H9 (cell line): ENCODE data around the gene PTPN3. TPM values are rescaled to one million over a fixed set of nuclear protein-coding genes. Genes with fewer than 3 reads are reported as not detected.
A peak's percentile ranks its signal among the peaks of the same experiment; 100 is the strongest.

Source experiments
- DNase-seq: peaks from one replicate; pipeline ENCODE4 v3.0.0-alpha.2; 2017
- H2AFZ ChIP-seq: one replicate; pipeline ENCODE4 v1.6.1; 2013; ENCODE audit warnings: mild to moderate bottlenecking, low read length, control low read depth, moderate library complexity
- H2AK5ac ChIP-seq: 2 replicates; pipeline ENCODE4 v1.6.1; 2013; ENCODE audit warnings: low read length, control low read depth, mixed read lengths; ENCODE audit not compliant: insufficient read length
- H2BK120ac ChIP-seq: one replicate; pipeline ENCODE4 v1.6.1; 2013; ENCODE audit warnings: low read depth, mild to moderate bottlenecking, low read length, control low read depth, inconsistent platforms; ENCODE audit not compliant: poor library complexity, severe bottlenecking
- H2BK12ac ChIP-seq: 2 replicates; pipeline ENCODE4 v1.6.1; 2013; ENCODE audit warnings: low read length, control low read depth, mixed read lengths, low read depth; ENCODE audit not compliant: insufficient read length
- H2BK15ac ChIP-seq: 2 replicates; pipeline ENCODE4 v1.6.1; 2013; ENCODE audit warnings: low read depth, low read length, control low read depth
- H2BK20ac ChIP-seq: one replicate; pipeline ENCODE4 v1.6.1; 2013; ENCODE audit warnings: low read depth, mild to moderate bottlenecking, low read length, control low read depth, inconsistent platforms; ENCODE audit not compliant: poor library complexity, severe bottlenecking
- H2BK5ac ChIP-seq: 2 replicates; pipeline ENCODE4 v1.6.1; 2013; ENCODE audit warnings: low read length, control low read depth, mixed read lengths; ENCODE audit not compliant: insufficient read length
- H3K14ac ChIP-seq: 2 replicates; pipeline ENCODE4 v1.6.1; 2013; ENCODE audit warnings: low read length, control low read depth; ENCODE audit not compliant: insufficient read depth
- H3K18ac ChIP-seq: 2 replicates; pipeline ENCODE4 v1.6.1; 2013; ENCODE audit warnings: low read depth, mild to moderate bottlenecking, mixed read lengths, low read length, control low read depth; ENCODE audit not compliant: insufficient read length
- H3K23ac ChIP-seq: 2 replicates; pipeline ENCODE4 v1.6.1; 2013; ENCODE audit warnings: low read length, control low read depth, mixed read lengths, low read depth; ENCODE audit not compliant: insufficient read length
- H3K23me2 ChIP-seq: 2 replicates; pipeline ENCODE4 v1.6.1; 2013; ENCODE audit warnings: low read depth, mild to moderate bottlenecking, mixed read lengths, low read length, control low read depth; ENCODE audit not compliant: insufficient read length, poor library complexity, severe bottlenecking
- H3K27ac ChIP-seq: 2 replicates; pipeline ENCODE4 v1.5.1; 2013; ENCODE audit warnings: low read length, control low read depth, mixed read lengths, low read depth; ENCODE audit not compliant: insufficient read length
- H3K27me3 ChIP-seq: 2 replicates; pipeline ENCODE4 v1.6.1; 2013; ENCODE audit warnings: low read length, control low read depth, inconsistent platforms; ENCODE audit not compliant: insufficient read depth
- H3K4ac ChIP-seq: 2 replicates; pipeline ENCODE4 v1.6.1; 2013; ENCODE audit warnings: low read depth, mild to moderate bottlenecking, control low read depth, inconsistent platforms, low read length, moderate library complexity
- H3K4me1 ChIP-seq: 2 replicates; pipeline ENCODE4 v1.6.1; 2013; ENCODE audit warnings: low read length, control low read depth, inconsistent platforms; ENCODE audit not compliant: insufficient read depth
- H3K4me2 ChIP-seq: 2 replicates; pipeline ENCODE4 v1.6.1; 2013; ENCODE audit warnings: low read length, control low read depth, mixed read lengths; ENCODE audit not compliant: insufficient read length, insufficient read depth
- H3K56ac ChIP-seq: 2 replicates; pipeline ENCODE4 v1.6.1; 2013; ENCODE audit warnings: low read depth, mild to moderate bottlenecking, mixed read lengths, low read length, control low read depth; ENCODE audit not compliant: insufficient read length
- H3K79me1 ChIP-seq: 2 replicates; pipeline ENCODE4 v1.6.1; 2013; ENCODE audit warnings: low read depth, mild to moderate bottlenecking, moderate library complexity, low read length, control low read depth, inconsistent platforms; ENCODE audit not compliant: insufficient read depth, poor library complexity, severe bottlenecking
- H3K79me2 ChIP-seq: 2 replicates; pipeline ENCODE4 v1.6.1; 2013; ENCODE audit warnings: low read length, control low read depth, inconsistent platforms; ENCODE audit not compliant: insufficient read depth
- H3K9ac ChIP-seq: 2 replicates; pipeline ENCODE4 v1.6.1; 2013; ENCODE audit warnings: low read length, control low read depth, mixed read lengths; ENCODE audit not compliant: insufficient read length; ENCODE audit errors: extremely low read depth
- H3K9me3 ChIP-seq: one replicate; pipeline ENCODE4 v1.6.1; 2013; ENCODE audit warnings: low read depth, low read length, inconsistent platforms; ENCODE audit not compliant: control insufficient read depth
- H3T11ph ChIP-seq: one replicate; pipeline ENCODE4 v1.6.1; 2013; ENCODE audit warnings: mild to moderate bottlenecking, low read length, control low read depth, inconsistent platforms
- H4K20me1 ChIP-seq: one replicate; pipeline ENCODE4 v1.6.1; 2013; ENCODE audit not compliant: control insufficient read depth, insufficient read length, insufficient read depth
- H4K5ac ChIP-seq: 2 replicates; pipeline ENCODE4 v1.6.1; 2013; ENCODE audit warnings: low read depth, mild to moderate bottlenecking, mixed read lengths, low read length, control low read depth; ENCODE audit not compliant: insufficient read length
- H4K8ac ChIP-seq: replicated peaks from 2 replicates; pipeline ENCODE4 v1.6.1; 2013; ENCODE audit warnings: low read length, control low read depth, mixed read lengths, low read depth; ENCODE audit not compliant: insufficient read length
- H4K91ac ChIP-seq: 2 replicates; pipeline ENCODE4 v1.6.1; 2013; ENCODE audit warnings: low read depth, mild to moderate bottlenecking, moderate library complexity, mixed read lengths, low read length, control low read depth; ENCODE audit not compliant: insufficient read length
- H3K27ac Mint-ChIP-seq, 3 experiments: 2 replicates in 2 of 3; 3 replicates in 1 of 3; pipeline ENCODE4 v1.8.0; 2020 to 2021; ENCODE audit warnings: mixed read lengths in 3 of 3, mild to moderate bottlenecking in 1 of 3, moderate library complexity in 1 of 3
- H3K27me3 Mint-ChIP-seq: 2 replicates; pipeline ENCODE4 v1.8.0; 2021; ENCODE audit warnings: low read depth, mild to moderate bottlenecking, moderate library complexity, mixed read lengths
- H3K36me3 Mint-ChIP-seq, 3 experiments: 2 replicates in 2 of 3; 3 replicates in 1 of 3; pipeline ENCODE4 v1.8.0; 2020 to 2021; ENCODE audit warnings: low read depth in 3 of 3, mixed read lengths in 3 of 3; ENCODE audit not compliant: insufficient read depth in 1 of 3
- H3K4me1 Mint-ChIP-seq, 2 experiments: 2 replicates each; pipeline ENCODE4 v1.8.0; 2020; ENCODE audit warnings: mixed read lengths in 2 of 2
- H3K4me3 Mint-ChIP-seq, 2 experiments: 2 replicates in 1 of 2; 3 replicates in 1 of 2; pipeline ENCODE4 v1.8.0; 2020 to 2021; ENCODE audit warnings: mild to moderate bottlenecking in 2 of 2, mixed read lengths in 2 of 2, moderate library complexity in 1 of 2
- H3K9me3 Mint-ChIP-seq, 2 experiments: 2 replicates in 1 of 2; 3 replicates in 1 of 2; pipeline ENCODE4 v1.8.0; 2020; ENCODE audit warnings: mild to moderate bottlenecking in 2 of 2, mixed read lengths in 2 of 2, moderate library complexity in 1 of 2
- CTCF ChIP-seq: fragments of 200-600 bp; sonication (generic); conservative IDR thresholded peaks from 3 replicates; pipeline ENCODE4 v1.8.0; 2021; ENCODE audit warnings: antibody characterized with exemption, mild to moderate bottlenecking
- WGBS: extraction: QIAGEN DNeasy Blood & Tissue Kit; methylation state at CpG from one replicate; pipeline ENCODE4 v1.1.7; 2013; ENCODE audit warnings: missing lambda C conversion rate, low lambda C conversion rate, mixed read lengths; ENCODE audit not compliant: insufficient read length; ENCODE audit errors: extremely low coverage; 5-methylcytosine and 5-hydroxymethylcytosine counted together
- total RNA-seq: library from RNA; stranded (reverse); gene quantifications from 2 replicates; pipeline ENCODE4 v1.2.1, GENCODE V29; 2021

PTPN3 gene
- total RNA-seq, 1 experiment from 2014 or later: 2.6 TPM

DNA sequence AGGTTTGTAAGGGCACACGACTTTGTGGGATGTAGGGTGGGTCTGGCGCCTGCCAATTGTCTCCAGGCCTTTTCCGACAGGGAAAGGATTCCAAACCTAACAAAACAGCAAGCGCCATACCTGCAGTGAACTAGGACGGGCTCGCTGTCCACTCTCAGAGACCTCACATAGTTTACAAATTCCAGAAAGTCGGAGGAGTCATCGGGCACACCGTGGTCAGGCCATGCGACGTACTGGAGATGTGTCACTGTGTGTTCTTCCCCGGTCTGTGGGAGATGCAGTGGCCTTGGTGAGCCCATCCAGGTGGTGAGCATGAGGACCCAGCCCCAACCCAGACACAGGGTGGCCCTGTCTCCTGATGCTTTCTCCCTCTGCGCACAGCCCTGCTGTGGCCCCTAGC lies 115.9 kb downstream of the PTPN3 start:
- H3K23ac ChIP-seq: no peak overlapping the region
- no peak for DNase-seq
- H3K4ac ChIP-seq: no peak overlapping the region
- no peak overlapping the region for H2BK15ac ChIP-seq
- H2BK20ac ChIP-seq: no peak overlapping the region
- H3K79me2 ChIP-seq: no peaks in the 10 kb centered on the region
- no peak overlapping the region for H3K4me3 Mint-ChIP-seq
- no peak overlapping the region for H4K91ac ChIP-seq
- no peak overlapping the region for H2BK120ac ChIP-seq
- no peak overlapping the region for H3K4me2 ChIP-seq
- no peak overlapping the region for H3K18ac ChIP-seq
- H3K9me3 Mint-ChIP-seq: peaks cover 0 to 4% of the 10 kb centered on the region in 2 experiments; a peak in 2 of 5 replicates
- H4K5ac ChIP-seq: no peak overlapping the region
- H3K27ac Mint-ChIP-seq: peak overlapping the region in 1 of 3 experiments; percentile 11; a peak in 1 of 7 replicates
- no peak overlapping the region for H3K27ac ChIP-seq
- no peaks in the 10 kb centered on the region for H3K9me3 ChIP-seq
- H3K36me3 Mint-ChIP-seq: peaks cover 0 to 10% (median 6%) of the 10 kb centered on the region in 3 experiments; a peak in 5 of 7 replicates
- no peak overlapping the region for H4K8ac ChIP-seq
- H3K56ac ChIP-seq: no peak overlapping the region
- no peaks in the 10 kb centered on the region for H3K27me3 Mint-ChIP-seq
- H3T11ph ChIP-seq: no peak overlapping the region
- H3K79me1 ChIP-seq: no peaks in the 10 kb centered on the region
- H2BK5ac ChIP-seq: no peak overlapping the region
- H3K9ac ChIP-seq: no peak overlapping the region
- WGBS: no CpG with 5 or more reads among the region's 13 CpGs
- no peak overlapping the region for H3K14ac ChIP-seq
- H2BK12ac ChIP-seq: no peak overlapping the region
- no peak overlapping the region for H2AFZ ChIP-seq
- no peaks in the 10 kb centered on the region for H3K27me3 ChIP-seq
- no peaks in the 10 kb centered on the region for H3K4me1 ChIP-seq
- no peak overlapping the region for H2AK5ac ChIP-seq
- TF ChIP-seq CTCF: no peak
- H3K23me2 ChIP-seq: no peaks in the 10 kb centered on the region
- peaks cover 3 to 4% of the 10 kb centered on the region in 2 experiments for H3K4me1 Mint-ChIP-seq
- H4K20me1 ChIP-seq: no peaks in the 10 kb centered on the region
